GM23338 (cell line): ENCODE results near the gene C2CD5. TPM values are rescaled to one million over a fixed set of nuclear protein-coding genes. Genes with fewer than 3 reads are reported as not detected.

Experiments
- ATAC-seq: fragments of 200-7000 bp; cut with Tn5 transposase; 3 replicates; pipeline ENCODE4 v1.9.1; 2020
- DNase-seq: peaks from one replicate; pipeline ENCODE4 v3.0.0-alpha.2; 2015; ENCODE audit warnings: low spot score
- H2AFZ ChIP-seq: fragments of 200-600 bp; sonication (generic); 2 replicates; pipeline ENCODE4 v1.8.0; 2016; ENCODE audit warnings: antibody characterized with exemption, mild to moderate bottlenecking, moderate library complexity
- H3F3A ChIP-seq: fragments of 200-600 bp; sonication (generic); replicated peaks from 2 replicates; pipeline ENCODE4 v1.8.0; 2017; ENCODE audit warnings: antibody characterized with exemption, mixed run types, low read depth
- H3K27ac ChIP-seq: fragments of 200-600 bp; sonication (generic); 2 replicates; pipeline ENCODE4 v1.6.1; 2016; ENCODE audit warnings: low read depth
- H3K27me3 ChIP-seq: fragments of 200-600 bp; sonication (generic); 2 replicates; pipeline ENCODE4 v1.8.0; 2016; ENCODE audit warnings: mild to moderate bottlenecking, mixed run types, moderate library complexity; ENCODE audit not compliant: insufficient read depth
- H3K36me3 ChIP-seq: fragments of 200-600 bp; sonication (generic); 2 replicates; pipeline ENCODE4 v1.8.0; 2016; ENCODE audit warnings: mild to moderate bottlenecking; ENCODE audit not compliant: insufficient read depth
- H3K4me1 ChIP-seq: fragments of 200-600 bp; sonication (generic); 2 replicates; pipeline ENCODE4 v1.8.0; 2016; ENCODE audit warnings: mild to moderate bottlenecking, moderate library complexity; ENCODE audit not compliant: insufficient read depth
- H3K4me2 ChIP-seq: fragments of 200-600 bp; sonication (generic); 2 replicates; pipeline ENCODE4 v1.7.1; 2017; ENCODE audit warnings: mixed run types
- H3K4me3 ChIP-seq: fragments of 200-600 bp; sonication (generic); 2 replicates; pipeline ENCODE4 v1.6.1; 2016; ENCODE audit warnings: mixed run types
- H3K79me2 ChIP-seq: fragments of 200-600 bp; sonication (generic); replicated peaks from 2 replicates; pipeline ENCODE4 v1.8.0; 2017; ENCODE audit warnings: mild to moderate bottlenecking; ENCODE audit not compliant: insufficient read depth
- H3K9me2 ChIP-seq: fragments of 200-600 bp; sonication (generic); 2 replicates; pipeline ENCODE4 v1.8.0; 2017; ENCODE audit not compliant: insufficient read depth
- H4K20me1 ChIP-seq: fragments of 200-600 bp; sonication (generic); replicated peaks from 2 replicates; pipeline ENCODE4 v1.8.0; 2017; ENCODE audit warnings: mild to moderate bottlenecking; ENCODE audit not compliant: insufficient read depth
- H3K27ac Mint-ChIP-seq: 2 replicates; pipeline ENCODE4 v1.8.0; 2020; ENCODE audit warnings: inconsistent platforms, mild to moderate bottlenecking, moderate library complexity, mixed read lengths
- H3K27me3 Mint-ChIP-seq: 3 replicates; pipeline ENCODE4 v1.8.0; 2022; ENCODE audit warnings: low read depth, mild to moderate bottlenecking, moderate library complexity, mixed read lengths, inconsistent platforms; ENCODE audit not compliant: insufficient read depth, poor library complexity
- H3K36me3 Mint-ChIP-seq: 3 replicates; pipeline ENCODE4 v1.8.0; 2021; ENCODE audit warnings: low read depth, mild to moderate bottlenecking, inconsistent platforms, moderate library complexity, mixed read lengths
- H3K4me1 Mint-ChIP-seq: 3 replicates; pipeline ENCODE4 v1.8.0; 2020; ENCODE audit warnings: mild to moderate bottlenecking, inconsistent platforms, mixed read lengths
- H3K4me3 Mint-ChIP-seq: 3 replicates; pipeline ENCODE4 v1.8.0; 2021; ENCODE audit warnings: moderate library complexity, mild to moderate bottlenecking, inconsistent platforms, mixed read lengths
- H3K9me3 Mint-ChIP-seq: 3 replicates; pipeline ENCODE4 v1.8.0; 2020; ENCODE audit warnings: moderate library complexity, mild to moderate bottlenecking, inconsistent platforms, mixed read lengths
- CREB1 ChIP-seq: fragments of 250-450 bp; sonication (Bioruptor Pico); IDR thresholded peaks from 2 replicates; pipeline ENCODE4 v1.5.0; 2020; ENCODE audit warnings: low read depth, mild to moderate bottlenecking, moderate library complexity
- EZH2 ChIP-seq: fragments of 200-600 bp; sonication (generic); IDR thresholded peaks from one replicate; pipeline ENCODE4 v1.8.0; 2017; ENCODE audit warnings: antibody characterized with exemption, mild to moderate bottlenecking, low read depth; ENCODE audit not compliant: unreplicated experiment
- ZNF331 ChIP-seq: fragments of 250-450 bp; sonication (Bioruptor Pico); IDR thresholded peaks from 2 replicates; pipeline ENCODE4 v1.5.0; 2020; ENCODE audit warnings: low read depth, mild to moderate bottlenecking, moderate library complexity
- polyA plus RNA-seq: library from polyadenylated mRNA; unstranded; fragments of >200 nt; fragmentation: Nextera tagmentation; extraction: Ambion mirVana; gene quantifications from 2 replicates; pipeline ENCODE4 v1.2.1, GENCODE V29; 2016
- total RNA-seq: library from RNA; depleted of rRNA; stranded (reverse); fragments of >200 nt; shearing (Covaris generic); gene quantifications from 2 replicates; pipeline ENCODE4 v1.2.3, GENCODE V29; 2014
- TF ChIP-seq, protein P1 (sequence below): fragments of 250-450 bp; sonication (Bioruptor Pico); IDR thresholded peaks from 2 replicates; pipeline ENCODE4 v1.5.0; 2020; ENCODE audit warnings: mild to moderate bottlenecking, moderate library complexity
- TF ChIP-seq, protein P2 (sequence below), 2 experiments: fragments of 200-600 bp in 1 of 2; sonication (generic) in 1 of 2; conservative IDR thresholded peaks; 2 replicates each; pipeline versions ENCODE4 v1.5.1 to v1.6.1; 2016 to 2017; ENCODE audit warnings: antibody characterized with exemption in 2 of 2, low read depth in 2 of 2, mild to moderate bottlenecking in 2 of 2, moderate library complexity in 1 of 2
- TF ChIP-seq, protein P3 (sequence below): IDR thresholded peaks from one replicate; pipeline ENCODE4 v1.6.1; 2018; ENCODE audit warnings: antibody characterized with exemption; ENCODE audit not compliant: unreplicated experiment

Gene C2CD5
- total and polyA plus RNA-seq, 2 experiments from 2014 or later: 22.0 to 68.6 TPM

DNA sequence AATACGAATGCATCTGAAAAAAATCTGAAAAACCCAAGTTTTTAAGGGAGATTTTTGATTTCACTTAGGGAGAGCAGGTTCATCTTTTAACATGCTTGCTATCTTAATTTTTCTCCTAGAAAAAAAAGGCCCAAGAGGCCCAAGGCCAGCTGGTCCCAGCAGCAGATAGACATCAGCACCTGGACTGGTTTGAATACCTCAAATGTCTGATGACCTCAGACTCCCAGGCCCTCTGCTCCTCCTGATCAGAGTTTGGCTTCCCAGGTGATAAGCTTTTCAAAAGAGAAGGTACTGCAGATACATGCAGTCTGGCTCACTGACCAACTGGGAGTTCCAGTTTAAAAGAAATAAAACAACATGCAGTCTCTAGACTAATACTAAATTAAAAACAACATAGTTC, 82.6 kb downstream of the C2CD5 start:
- no peaks in the 10 kb centered on the region for H3F3A ChIP-seq
- H3K4me1 ChIP-seq: no peaks in the 10 kb centered on the region
- H3K4me3 ChIP-seq: no peak overlapping the region
- no peaks in the 10 kb centered on the region for H3K79me2 ChIP-seq
- Mint-ChIP-seq H3K4me3 (no peak overlapping the region), H3K4me1 (peaks cover 3% of the 10 kb centered on the region; the same call in 2 of the 3 replicates), H3K36me3 (no peaks in the 10 kb centered on the region; the same call in 1 of the 3 replicates), H3K27me3 (no peaks in the 10 kb centered on the region), H3K27ac (no peak overlapping the region), H3K9me3 (no peaks in the 10 kb centered on the region; the same call in 2 of the 3 replicates)
- no peaks in the 10 kb centered on the region; the same call in 1 of the 2 replicates for H4K20me1 ChIP-seq
- H3K4me2 ChIP-seq: no peak overlapping the region
- DNase-seq (no peak), ATAC-seq (no peak)
- TF ChIP-seq, protein P1, sequence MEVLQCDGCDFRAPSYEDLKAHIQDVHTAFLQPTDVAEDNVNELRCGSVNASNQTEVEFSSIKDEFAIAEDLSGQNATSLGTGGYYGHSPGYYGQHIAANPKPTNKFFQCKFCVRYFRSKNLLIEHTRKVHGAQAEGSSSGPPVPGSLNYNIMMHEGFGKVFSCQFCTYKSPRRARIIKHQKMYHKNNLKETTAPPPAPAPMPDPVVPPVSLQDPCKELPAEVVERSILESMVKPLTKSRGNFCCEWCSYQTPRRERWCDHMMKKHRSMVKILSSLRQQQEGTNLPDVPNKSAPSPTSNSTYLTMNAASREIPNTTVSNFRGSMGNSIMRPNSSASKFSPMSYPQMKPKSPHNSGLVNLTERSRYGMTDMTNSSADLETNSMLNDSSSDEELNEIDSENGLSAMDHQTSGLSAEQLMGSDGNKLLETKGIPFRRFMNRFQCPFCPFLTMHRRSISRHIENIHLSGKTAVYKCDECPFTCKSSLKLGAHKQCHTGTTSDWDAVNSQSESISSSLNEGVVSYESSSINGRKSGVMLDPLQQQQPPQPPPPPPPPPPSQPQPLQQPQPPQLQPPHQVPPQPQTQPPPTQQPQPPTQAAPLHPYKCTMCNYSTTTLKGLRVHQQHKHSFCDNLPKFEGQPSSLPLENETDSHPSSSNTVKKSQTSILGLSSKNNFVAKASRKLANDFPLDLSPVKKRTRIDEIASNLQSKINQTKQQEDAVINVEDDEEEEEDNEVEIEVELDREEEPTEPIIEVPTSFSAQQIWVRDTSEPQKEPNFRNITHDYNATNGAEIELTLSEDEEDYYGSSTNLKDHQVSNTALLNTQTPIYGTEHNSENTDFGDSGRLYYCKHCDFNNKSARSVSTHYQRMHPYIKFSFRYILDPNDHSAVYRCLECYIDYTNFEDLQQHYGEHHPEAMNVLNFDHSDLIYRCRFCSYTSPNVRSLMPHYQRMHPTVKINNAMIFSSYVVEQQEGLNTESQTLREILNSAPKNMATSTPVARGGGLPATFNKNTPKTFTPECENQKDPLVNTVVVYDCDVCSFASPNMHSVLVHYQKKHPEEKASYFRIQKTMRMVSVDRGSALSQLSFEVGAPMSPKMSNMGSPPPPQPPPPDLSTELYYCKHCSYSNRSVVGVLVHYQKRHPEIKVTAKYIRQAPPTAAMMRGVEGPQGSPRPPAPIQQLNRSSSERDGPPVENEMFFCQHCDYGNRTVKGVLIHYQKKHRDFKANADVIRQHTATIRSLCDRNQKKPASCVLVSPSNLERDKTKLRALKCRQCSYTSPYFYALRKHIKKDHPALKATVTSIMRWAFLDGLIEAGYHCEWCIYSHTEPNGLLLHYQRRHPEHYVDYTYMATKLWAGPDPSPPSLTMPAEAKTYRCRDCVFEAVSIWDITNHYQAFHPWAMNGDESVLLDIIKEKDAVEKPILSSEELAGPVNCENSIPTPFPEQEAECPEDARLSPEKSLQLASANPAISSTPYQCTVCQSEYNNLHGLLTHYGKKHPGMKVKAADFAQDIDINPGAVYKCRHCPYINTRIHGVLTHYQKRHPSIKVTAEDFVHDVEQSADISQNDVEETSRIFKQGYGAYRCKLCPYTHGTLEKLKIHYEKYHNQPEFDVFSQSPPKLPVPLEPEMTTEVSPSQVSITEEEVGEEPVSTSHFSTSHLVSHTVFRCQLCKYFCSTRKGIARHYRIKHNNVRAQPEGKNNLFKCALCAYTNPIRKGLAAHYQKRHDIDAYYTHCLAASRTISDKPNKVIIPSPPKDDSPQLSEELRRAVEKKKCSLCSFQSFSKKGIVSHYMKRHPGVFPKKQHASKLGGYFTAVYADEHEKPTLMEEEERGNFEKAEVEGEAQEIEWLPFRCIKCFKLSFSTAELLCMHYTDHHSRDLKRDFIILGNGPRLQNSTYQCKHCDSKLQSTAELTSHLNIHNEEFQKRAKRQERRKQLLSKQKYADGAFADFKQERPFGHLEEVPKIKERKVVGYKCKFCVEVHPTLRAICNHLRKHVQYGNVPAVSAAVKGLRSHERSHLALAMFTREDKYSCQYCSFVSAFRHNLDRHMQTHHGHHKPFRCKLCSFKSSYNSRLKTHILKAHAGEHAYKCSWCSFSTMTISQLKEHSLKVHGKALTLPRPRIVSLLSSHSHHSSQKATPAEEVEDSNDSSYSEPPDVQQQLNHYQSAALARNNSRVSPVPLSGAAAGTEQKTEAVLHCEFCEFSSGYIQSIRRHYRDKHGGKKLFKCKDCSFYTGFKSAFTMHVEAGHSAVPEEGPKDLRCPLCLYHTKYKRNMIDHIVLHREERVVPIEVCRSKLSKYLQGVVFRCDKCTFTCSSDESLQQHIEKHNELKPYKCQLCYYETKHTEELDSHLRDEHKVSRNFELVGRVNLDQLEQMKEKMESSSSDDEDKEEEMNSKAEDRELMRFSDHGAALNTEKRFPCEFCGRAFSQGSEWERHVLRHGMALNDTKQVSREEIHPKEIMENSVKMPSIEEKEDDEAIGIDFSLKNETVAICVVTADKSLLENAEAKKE (CRISPR knock-in tag): no peak
- TF ChIP-seq, protein P2, sequence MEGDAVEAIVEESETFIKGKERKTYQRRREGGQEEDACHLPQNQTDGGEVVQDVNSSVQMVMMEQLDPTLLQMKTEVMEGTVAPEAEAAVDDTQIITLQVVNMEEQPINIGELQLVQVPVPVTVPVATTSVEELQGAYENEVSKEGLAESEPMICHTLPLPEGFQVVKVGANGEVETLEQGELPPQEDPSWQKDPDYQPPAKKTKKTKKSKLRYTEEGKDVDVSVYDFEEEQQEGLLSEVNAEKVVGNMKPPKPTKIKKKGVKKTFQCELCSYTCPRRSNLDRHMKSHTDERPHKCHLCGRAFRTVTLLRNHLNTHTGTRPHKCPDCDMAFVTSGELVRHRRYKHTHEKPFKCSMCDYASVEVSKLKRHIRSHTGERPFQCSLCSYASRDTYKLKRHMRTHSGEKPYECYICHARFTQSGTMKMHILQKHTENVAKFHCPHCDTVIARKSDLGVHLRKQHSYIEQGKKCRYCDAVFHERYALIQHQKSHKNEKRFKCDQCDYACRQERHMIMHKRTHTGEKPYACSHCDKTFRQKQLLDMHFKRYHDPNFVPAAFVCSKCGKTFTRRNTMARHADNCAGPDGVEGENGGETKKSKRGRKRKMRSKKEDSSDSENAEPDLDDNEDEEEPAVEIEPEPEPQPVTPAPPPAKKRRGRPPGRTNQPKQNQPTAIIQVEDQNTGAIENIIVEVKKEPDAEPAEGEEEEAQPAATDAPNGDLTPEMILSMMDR (conservative IDR thresholded peaks at IDR 0.05; ENCODE audit: low read depth in 2 of 2): no peak
- TF ChIP-seq CREB1 (CRISPR knock-in tag): no peak
- no peak for TF ChIP-seq ZNF331 (CRISPR knock-in tag)
- no peak for TF ChIP-seq EZH2
- TF ChIP-seq, protein P3, sequence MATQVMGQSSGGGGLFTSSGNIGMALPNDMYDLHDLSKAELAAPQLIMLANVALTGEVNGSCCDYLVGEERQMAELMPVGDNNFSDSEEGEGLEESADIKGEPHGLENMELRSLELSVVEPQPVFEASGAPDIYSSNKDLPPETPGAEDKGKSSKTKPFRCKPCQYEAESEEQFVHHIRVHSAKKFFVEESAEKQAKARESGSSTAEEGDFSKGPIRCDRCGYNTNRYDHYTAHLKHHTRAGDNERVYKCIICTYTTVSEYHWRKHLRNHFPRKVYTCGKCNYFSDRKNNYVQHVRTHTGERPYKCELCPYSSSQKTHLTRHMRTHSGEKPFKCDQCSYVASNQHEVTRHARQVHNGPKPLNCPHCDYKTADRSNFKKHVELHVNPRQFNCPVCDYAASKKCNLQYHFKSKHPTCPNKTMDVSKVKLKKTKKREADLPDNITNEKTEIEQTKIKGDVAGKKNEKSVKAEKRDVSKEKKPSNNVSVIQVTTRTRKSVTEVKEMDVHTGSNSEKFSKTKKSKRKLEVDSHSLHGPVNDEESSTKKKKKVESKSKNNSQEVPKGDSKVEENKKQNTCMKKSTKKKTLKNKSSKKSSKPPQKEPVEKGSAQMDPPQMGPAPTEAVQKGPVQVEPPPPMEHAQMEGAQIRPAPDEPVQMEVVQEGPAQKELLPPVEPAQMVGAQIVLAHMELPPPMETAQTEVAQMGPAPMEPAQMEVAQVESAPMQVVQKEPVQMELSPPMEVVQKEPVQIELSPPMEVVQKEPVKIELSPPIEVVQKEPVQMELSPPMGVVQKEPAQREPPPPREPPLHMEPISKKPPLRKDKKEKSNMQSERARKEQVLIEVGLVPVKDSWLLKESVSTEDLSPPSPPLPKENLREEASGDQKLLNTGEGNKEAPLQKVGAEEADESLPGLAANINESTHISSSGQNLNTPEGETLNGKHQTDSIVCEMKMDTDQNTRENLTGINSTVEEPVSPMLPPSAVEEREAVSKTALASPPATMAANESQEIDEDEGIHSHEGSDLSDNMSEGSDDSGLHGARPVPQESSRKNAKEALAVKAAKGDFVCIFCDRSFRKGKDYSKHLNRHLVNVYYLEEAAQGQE: no peak
- no peak overlapping the region for H2AFZ ChIP-seq
- H3K27me3 ChIP-seq: no peaks in the 10 kb centered on the region
- H3K9me2 ChIP-seq: no peaks in the 10 kb centered on the region
- no peak overlapping the region for H3K27ac ChIP-seq
- H3K36me3 ChIP-seq: no peaks in the 10 kb centered on the region
